ENCODE data around the gene CLASP2. TPM values are rescaled to one million over a fixed set of nuclear protein-coding genes. Genes with fewer than 3 reads are reported as not detected.
A peak's percentile ranks its signal among the peaks of the same experiment; 100 is the strongest.
"Not testable (repeated sequence)": the region's sequence is repeated elsewhere in the genome, so short reads cannot be mapped to it uniquely, and the experiment has no call there.

Gene CLASP2
- total RNA-seq, 3 donors from 2014 or later: 38.2 to 51.5 (median 47.9) TPM

DNA sequence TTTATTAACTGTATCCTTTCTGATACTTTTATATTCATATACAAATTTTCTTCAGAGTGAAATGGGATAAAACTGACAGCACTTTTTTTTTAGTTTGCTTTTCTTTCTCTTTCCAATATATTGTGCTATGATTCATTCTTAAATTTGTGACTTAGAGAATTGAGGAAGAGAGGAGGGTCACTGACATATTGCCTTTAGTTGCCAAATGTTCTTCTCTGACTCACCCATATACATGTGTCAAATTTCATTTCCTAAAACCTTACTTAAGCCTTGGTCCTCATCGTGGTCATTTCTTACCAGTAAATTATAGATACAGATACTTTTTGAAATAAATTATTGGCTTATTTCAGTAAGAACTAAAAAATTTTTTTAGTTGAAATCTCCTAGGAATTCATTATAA is 53.9 kb downstream of the CLASP2 start:
- Mint-ChIP-seq H3K27me3 (ENCODE audit: low read depth) (no peaks in the 10 kb centered on the region), H3K4me3 (no peak overlapping the region), H3K36me3 (ENCODE audit: insufficient read depth) (peaks cover 23% of the 10 kb centered on the region), H3K4me1 (ENCODE audit: low read depth) (peaks cover 24% of the 10 kb centered on the region), H3K9me3 (no peaks in the 10 kb centered on the region)
- ATAC-seq (no peak), DNase-seq (no peak)

GRCh38 chr3:33663042-33663441 is 55.0 kb downstream of the CLASP2 start:
- Mint-ChIP-seq H3K4me1 (ENCODE audit: low read depth) (peaks cover 32% of the 10 kb centered on the region), H3K4me3 (no peak overlapping the region), H3K36me3 (ENCODE audit: insufficient read depth) (peaks cover 14% of the 10 kb centered on the region), H3K27me3 (ENCODE audit: low read depth) (no peaks in the 10 kb centered on the region), H3K9me3 (no peaks in the 10 kb centered on the region)
- DNase-seq: no peak
- no peak for ATAC-seq

- Mint-ChIP-seq H3K9me3 (no peaks in the 10 kb centered on the region), H3K36me3 (ENCODE audit: insufficient read depth) (peaks cover 8% of the 10 kb centered on the region), H3K4me1 (ENCODE audit: low read depth) (peaks cover 37% of the 10 kb centered on the region), H3K4me3 (no peak overlapping the region), H3K27me3 (ENCODE audit: low read depth) (no peaks in the 10 kb centered on the region)
- ATAC-seq (no peak), DNase-seq (no peak)
Measured at GRCh38 chr3:33659856-33660434, 58.1 kb downstream of the CLASP2 start.

GRCh38 chr3:33658991-33659848 is 58.8 kb downstream of the CLASP2 start:
- H3K4me1 Mint-ChIP-seq (ENCODE audit: low read depth): peaks cover 35% of the 10 kb centered on the region
- ATAC-seq: peak; percentile 66 to 74
- H3K9me3 Mint-ChIP-seq: no peaks in the 10 kb centered on the region
- peak overlapping the region; percentile 57 for H3K4me3 Mint-ChIP-seq
- no peaks in the 10 kb centered on the region for H3K27me3 Mint-ChIP-seq (ENCODE audit: low read depth)
- no peak for DNase-seq
- peaks cover 8% of the 10 kb centered on the region for H3K36me3 Mint-ChIP-seq (ENCODE audit: insufficient read depth)

DNA sequence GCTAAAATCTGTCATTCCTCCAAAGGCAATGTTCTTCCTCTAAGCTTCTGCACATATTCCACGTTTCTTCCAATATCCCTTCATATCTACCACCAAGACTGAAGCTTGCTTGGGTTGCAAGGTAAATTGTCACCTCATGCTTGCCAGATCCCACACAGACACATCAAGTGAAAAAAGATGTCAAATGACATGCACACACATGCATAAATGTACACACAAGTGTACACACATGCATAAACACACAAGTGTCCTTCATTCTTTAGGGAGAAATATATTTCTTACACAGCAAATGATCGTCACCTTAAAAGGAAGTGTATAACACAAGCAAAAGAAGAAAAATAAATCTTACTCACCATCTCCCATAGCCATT is 59.4 kb downstream of the CLASP2 start:
- H3K36me3 Mint-ChIP-seq (ENCODE audit: insufficient read depth): peaks cover 8% of the 10 kb centered on the region
- DNase-seq: no peak
- H3K9me3 Mint-ChIP-seq: no peaks in the 10 kb centered on the region
- no peaks in the 10 kb centered on the region for H3K27me3 Mint-ChIP-seq (ENCODE audit: low read depth)
- H3K4me1 Mint-ChIP-seq (ENCODE audit: low read depth): peaks cover 40% of the 10 kb centered on the region
- no peak for ATAC-seq
- peak overlapping the region; percentile 57 for H3K4me3 Mint-ChIP-seq

- H3K4me1 Mint-ChIP-seq (ENCODE audit: low read depth): peaks cover 40% of the 10 kb centered on the region
- ATAC-seq (no peak), DNase-seq (no peak)
- H3K27me3 Mint-ChIP-seq (ENCODE audit: low read depth): no peaks in the 10 kb centered on the region
- peaks cover 8% of the 10 kb centered on the region for H3K36me3 Mint-ChIP-seq (ENCODE audit: insufficient read depth)
- no peaks in the 10 kb centered on the region for H3K9me3 Mint-ChIP-seq
- no peak overlapping the region for H3K4me3 Mint-ChIP-seq
Measured at GRCh38 chr3:33658039-33658438, 60.0 kb downstream of the CLASP2 start.

GRCh38 chr3:33652736-33653135 is 65.3 kb downstream of the CLASP2 start:
- Mint-ChIP-seq H3K4me3 (no peak overlapping the region), H3K27me3 (ENCODE audit: low read depth) (no peaks in the 10 kb centered on the region), H3K36me3 (ENCODE audit: insufficient read depth) (peaks cover 4% of the 10 kb centered on the region)

GRCh38 chr3:33651101-33651500 is 67.0 kb downstream of the CLASP2 start:
- not testable (repeated sequence) for ATAC-seq; DNase-seq; H3K4me3 Mint-ChIP-seq; H3K27me3 Mint-ChIP-seq (ENCODE audit: low read depth); H3K9me3 Mint-ChIP-seq; H3K36me3 Mint-ChIP-seq (ENCODE audit: insufficient read depth)
- peaks cover 11% of the 10 kb centered on the region for H3K4me1 Mint-ChIP-seq (ENCODE audit: low read depth)

More at GRCh38 chr3:33652736-33653135, 65.3 kb downstream of the CLASP2 start:
- no peaks in the 10 kb centered on the region for H3K9me3 Mint-ChIP-seq
- H3K4me1 Mint-ChIP-seq (ENCODE audit: low read depth): peaks cover 14% of the 10 kb centered on the region
- ATAC-seq: no peak
- no peak for DNase-seq

GRCh38 chr3:33650495-33650894 is 67.6 kb downstream of the CLASP2 start:
- DNase-seq (no peak), ATAC-seq (no peak)
- Mint-ChIP-seq H3K27me3 (ENCODE audit: low read depth) (no peaks in the 10 kb centered on the region), H3K4me3 (no peak overlapping the region), H3K36me3 (ENCODE audit: insufficient read depth) (peaks cover 4% of the 10 kb centered on the region), H3K4me1 (ENCODE audit: low read depth) (peaks cover 15% of the 10 kb centered on the region), H3K9me3 (no peaks in the 10 kb centered on the region)

DNA sequence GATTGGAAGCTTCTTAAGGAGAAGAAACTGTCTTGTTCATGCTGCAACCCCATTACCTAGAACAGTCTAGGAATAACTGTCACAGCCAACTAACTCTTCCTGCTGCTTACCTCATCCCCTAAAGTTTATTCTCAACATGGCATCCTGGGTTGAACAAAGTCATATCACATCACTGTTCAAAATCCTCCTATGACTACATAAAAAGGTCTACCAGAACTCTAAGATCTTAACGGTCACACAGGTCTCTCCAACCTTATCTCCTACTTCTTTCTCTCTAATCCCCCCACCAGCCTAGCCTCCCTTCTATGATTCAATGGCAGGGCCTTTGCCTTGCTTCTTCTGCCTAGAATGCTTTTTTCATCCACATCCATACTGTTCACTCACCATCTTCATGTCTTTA is 69.3 kb downstream of the CLASP2 start:
- peaks cover 8% of the 10 kb centered on the region for H3K36me3 Mint-ChIP-seq (ENCODE audit: insufficient read depth)
- DNase-seq (no peak), ATAC-seq (no peak)
- H3K27me3 Mint-ChIP-seq (ENCODE audit: low read depth): no peaks in the 10 kb centered on the region
- no peak overlapping the region for H3K4me3 Mint-ChIP-seq
- peaks cover 14% of the 10 kb centered on the region for H3K4me1 Mint-ChIP-seq (ENCODE audit: low read depth)
- no peaks in the 10 kb centered on the region for H3K9me3 Mint-ChIP-seq

DNA sequence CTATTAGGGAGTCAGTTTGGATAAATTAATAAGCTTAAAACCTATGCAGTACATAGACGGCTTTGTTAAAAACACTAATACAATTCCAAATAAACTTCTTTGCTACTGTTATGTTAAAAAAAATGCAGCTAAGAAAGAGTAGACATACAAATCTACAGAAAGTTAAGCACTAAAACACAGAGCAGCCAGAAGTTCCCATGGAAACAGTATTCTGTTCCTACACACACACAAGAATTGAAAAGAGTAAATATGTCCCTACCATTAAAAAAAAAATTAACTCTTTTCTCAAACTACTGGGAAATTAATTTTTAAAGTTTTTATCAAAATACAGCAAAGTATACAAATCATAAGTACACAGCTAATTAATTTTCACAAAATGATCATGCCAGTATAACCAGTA is 71.6 kb downstream of the CLASP2 start:
- no peak for ATAC-seq
- Mint-ChIP-seq H3K27me3 (ENCODE audit: low read depth) (no peaks in the 10 kb centered on the region), H3K4me1 (ENCODE audit: low read depth) (peaks cover 14% of the 10 kb centered on the region), H3K36me3 (ENCODE audit: insufficient read depth) (peaks cover 11% of the 10 kb centered on the region), H3K4me3 (no peak overlapping the region), H3K9me3 (no peaks in the 10 kb centered on the region)
- DNase-seq: no peak

DNA sequence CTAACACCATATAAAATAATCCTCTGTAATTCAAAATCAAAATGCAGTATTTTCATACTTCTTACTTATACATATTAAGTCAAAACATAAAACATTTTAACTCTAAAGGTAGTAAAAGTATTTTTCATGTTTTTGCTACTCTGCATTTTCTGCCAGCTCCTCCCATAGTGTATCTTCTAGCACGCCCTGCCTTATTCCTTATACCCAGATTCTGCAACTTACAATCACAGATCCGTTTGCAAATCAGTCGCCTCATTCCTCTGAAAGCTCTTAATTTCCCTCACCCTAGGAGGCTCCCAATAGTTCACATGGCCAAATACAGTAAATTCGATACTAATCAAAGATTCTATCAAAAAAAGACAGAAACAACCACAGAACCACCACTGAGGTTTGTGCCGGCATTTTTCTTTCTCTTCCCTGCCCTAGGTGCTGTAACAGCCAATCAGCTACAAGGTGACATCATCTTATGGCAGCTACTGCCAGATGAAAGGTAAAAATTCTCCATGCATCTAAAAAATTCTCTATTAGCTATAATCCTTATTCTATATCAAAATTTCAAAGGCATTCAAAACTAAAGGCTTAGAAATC is 72.9 kb downstream of the CLASP2 start:
- ATAC-seq (peak; percentile 82 to 90), DNase-seq (no peak)
- H3K36me3 Mint-ChIP-seq (ENCODE audit: insufficient read depth): peaks cover 11% of the 10 kb centered on the region
- H3K27me3 Mint-ChIP-seq (ENCODE audit: low read depth): no peaks in the 10 kb centered on the region
- H3K4me3 Mint-ChIP-seq: peak overlapping the region; percentile 76
- peaks cover 12% of the 10 kb centered on the region for H3K4me1 Mint-ChIP-seq (ENCODE audit: low read depth)
- no peaks in the 10 kb centered on the region for H3K9me3 Mint-ChIP-seq

DNA sequence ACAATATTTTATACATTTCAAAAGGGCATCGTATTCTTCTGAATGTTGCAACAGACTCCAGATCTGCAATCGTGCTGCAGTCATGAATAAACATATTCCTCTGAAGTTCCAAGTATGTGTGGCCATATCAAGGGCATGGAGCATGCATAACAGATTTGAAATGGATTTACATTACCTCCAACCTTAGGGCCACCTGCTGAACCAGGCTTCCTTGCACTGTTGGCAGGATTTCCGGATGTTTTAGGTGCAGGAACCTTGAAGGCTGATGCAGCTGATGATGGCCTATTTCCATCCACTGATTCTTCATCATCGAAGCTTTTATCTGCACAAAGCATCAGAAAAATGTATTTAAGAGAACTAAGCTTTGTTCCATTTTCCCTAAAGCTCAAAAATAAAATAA is 73.5 kb downstream of the CLASP2 start:
- Mint-ChIP-seq H3K27me3 (ENCODE audit: low read depth) (no peaks in the 10 kb centered on the region), H3K36me3 (ENCODE audit: insufficient read depth) (peaks cover 13% of the 10 kb centered on the region), H3K4me1 (ENCODE audit: low read depth) (peaks cover 9% of the 10 kb centered on the region), H3K9me3 (no peaks in the 10 kb centered on the region), H3K4me3 (no peak overlapping the region)
- ATAC-seq: no peak
- no peak for DNase-seq

DNA sequence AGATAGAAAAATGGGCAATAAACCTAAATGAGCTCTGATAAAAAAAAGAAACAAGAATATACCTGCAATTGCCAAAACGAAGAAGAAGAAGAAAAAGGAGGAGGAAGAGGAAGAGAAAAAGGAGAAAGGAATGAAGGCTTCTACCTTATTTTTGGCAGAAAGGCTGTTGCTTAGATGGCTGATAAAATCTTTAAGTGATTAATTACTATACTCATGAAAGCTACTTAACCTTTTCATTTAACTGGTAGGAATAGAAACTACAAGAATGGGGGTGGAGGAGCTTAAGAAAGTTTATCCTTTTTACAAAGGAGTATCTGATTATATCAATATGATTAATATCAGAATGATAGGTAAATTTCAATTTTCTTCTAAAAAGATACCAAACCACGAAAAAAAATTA is 75.2 kb downstream of the CLASP2 start:
- Mint-ChIP-seq H3K27me3 (ENCODE audit: low read depth) (no peaks in the 10 kb centered on the region), H3K9me3 (no peaks in the 10 kb centered on the region), H3K36me3 (ENCODE audit: insufficient read depth) (peaks cover 12% of the 10 kb centered on the region), H3K4me1 (ENCODE audit: low read depth) (peaks cover 9% of the 10 kb centered on the region), H3K4me3 (no peak overlapping the region)
- DNase-seq (no peak), ATAC-seq (no peak)

DNA sequence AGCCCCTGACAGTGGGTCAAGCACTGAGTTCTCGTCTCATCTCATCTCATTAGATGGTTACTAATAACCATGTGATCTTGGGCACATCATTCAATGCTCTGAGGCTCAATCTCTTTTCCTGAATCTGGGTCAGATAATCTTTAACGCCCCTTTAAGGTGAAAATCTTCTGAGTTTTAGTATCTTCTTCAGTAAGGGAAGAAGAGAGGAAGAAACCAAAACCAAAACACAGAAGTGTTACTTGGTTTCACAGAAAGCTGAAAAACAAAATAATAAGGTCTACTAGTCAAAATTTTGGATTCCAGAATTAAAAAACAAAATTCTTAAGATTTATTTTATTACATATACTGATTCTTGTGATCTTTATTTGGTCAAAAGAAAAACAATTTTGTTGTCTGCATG is 78.2 kb downstream of the CLASP2 start:
- ATAC-seq: no peak
- Mint-ChIP-seq H3K4me1 (ENCODE audit: low read depth) (peaks cover 2% of the 10 kb centered on the region), H3K9me3 (no peaks in the 10 kb centered on the region)

More for the DNA sequence above, 78.2 kb downstream of the CLASP2 start:
- Mint-ChIP-seq H3K36me3 (ENCODE audit: insufficient read depth) (peaks cover 14% of the 10 kb centered on the region), H3K4me3 (no peak overlapping the region), H3K27me3 (ENCODE audit: low read depth) (no peaks in the 10 kb centered on the region)
- DNase-seq: no peak
